Measurements from ENCODE around the gene CPZ. TPM values are rescaled to one million over a fixed set of nuclear protein-coding genes. Genes with fewer than 3 reads are reported as not detected.
A peak's percentile ranks its signal among the peaks of the same experiment; 100 is the strongest.
"Not testable (repeated sequence)": the region's sequence is repeated elsewhere in the genome, so short reads cannot be mapped to it uniquely, and the experiment has no call there.

The CPZ gene
- total RNA-seq, 1 experiment from 2014 or later = not detected

- in situ Hi-C loops (cut with HindIII; ENCODE audit: low pct_unique_long_range_greater_than_20kb, low sequenced_read_pairs) = no loop called here
- DNase-seq (ENCODE audit: low read depth, low spot score) = no peak
Observed at GRCh38 chr4:8575457-8575856, 17.1 kb upstream of the CPZ start.

DNA sequence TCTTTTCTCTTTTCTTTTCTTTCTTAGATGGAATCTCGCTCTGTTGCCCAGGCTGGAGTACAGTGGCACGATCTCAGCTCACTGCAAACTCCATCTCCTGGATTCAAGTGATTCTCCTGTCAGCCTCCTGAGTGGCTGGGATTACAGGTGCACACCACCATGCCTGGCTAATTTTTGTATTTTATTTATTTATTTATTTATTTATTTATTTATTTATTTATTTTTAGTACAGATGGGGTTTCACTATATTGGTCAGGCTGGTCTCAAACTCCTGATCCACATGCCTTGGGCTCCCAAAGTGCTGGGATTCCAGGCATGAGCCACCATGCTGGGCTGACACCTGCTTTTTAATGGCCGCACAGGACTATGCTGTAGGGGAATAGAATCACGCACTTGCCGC, 16.0 kb upstream of the CPZ start:
- DNase-seq (ENCODE audit: low read depth, low spot score); in situ Hi-C loops (cut with HindIII; ENCODE audit: low pct_unique_long_range_greater_than_20kb, low sequenced_read_pairs): not testable (repeated sequence)

DNA sequence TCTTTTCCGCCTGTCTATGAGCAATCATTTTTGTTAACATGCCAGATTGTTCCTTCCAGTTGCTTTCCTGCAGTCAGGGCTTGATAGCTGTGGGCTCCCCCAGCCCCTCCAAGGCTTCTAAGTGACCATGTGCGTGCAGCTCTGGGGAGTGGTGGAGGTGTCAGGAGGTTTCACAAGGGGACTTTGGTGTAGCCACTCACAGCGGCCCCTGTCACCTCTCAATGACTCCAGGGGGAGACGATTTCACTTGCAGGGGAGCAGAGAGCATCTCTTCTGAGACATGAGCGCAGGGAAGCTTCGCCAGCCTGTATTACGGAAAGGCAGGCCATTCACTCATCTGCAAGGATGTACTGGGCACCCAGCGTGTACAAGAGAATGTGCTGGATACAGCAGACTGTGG, 15.5 kb upstream of the CPZ start:
- in situ Hi-C loops (cut with HindIII; ENCODE audit: low pct_unique_long_range_greater_than_20kb, low sequenced_read_pairs) = no loop called here
- DNase-seq (ENCODE audit: low read depth, low spot score) = no peak

DNA sequence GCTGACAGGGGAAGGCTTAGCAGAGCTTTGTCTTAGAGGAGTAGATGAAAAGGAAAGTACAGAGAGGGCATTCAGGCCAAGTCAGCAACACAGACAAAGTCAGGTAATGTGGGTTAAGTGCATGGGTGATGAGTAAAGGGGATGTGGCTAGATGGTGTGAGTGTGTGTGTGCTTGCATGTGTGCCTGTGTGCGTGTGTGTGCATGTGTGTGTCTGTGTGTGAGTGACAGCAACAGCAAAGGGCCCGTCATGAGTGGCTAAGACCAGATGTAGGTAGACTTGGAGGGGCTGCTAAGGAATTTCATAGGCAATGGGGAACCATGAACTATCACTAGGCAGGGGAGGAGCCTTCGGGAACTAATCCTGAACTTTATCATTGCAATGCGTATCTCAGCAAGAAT, 14.6 kb upstream of the CPZ start:
- DNase-seq (ENCODE audit: low read depth, low spot score) = no peak
- in situ Hi-C loops (cut with HindIII; ENCODE audit: low pct_unique_long_range_greater_than_20kb, low sequenced_read_pairs) = no loop called here

DNA sequence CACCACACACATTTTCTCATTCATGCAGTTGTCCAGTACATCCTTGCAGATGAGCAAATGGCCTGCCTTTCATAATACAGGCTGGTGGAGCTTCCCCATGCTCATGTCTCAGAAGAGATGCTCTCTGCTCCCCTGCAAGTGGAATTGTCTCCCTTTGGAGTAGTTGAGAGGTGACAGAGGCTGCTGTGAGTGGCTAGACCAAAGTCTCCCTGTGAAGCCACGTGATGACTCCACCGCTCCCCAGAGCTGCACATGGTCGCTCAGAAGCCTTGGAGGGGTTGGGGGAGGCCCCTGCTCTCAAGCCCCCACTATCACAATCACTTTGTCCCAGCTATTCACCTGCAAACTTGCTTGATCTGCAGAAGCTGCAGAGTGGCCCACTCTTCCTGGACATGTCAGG, 13.8 kb upstream of the CPZ start:
- in situ Hi-C loops (cut with HindIII; ENCODE audit: low pct_unique_long_range_greater_than_20kb, low sequenced_read_pairs) = no loop called here
- no peak for DNase-seq (ENCODE audit: low read depth, low spot score)

DNA sequence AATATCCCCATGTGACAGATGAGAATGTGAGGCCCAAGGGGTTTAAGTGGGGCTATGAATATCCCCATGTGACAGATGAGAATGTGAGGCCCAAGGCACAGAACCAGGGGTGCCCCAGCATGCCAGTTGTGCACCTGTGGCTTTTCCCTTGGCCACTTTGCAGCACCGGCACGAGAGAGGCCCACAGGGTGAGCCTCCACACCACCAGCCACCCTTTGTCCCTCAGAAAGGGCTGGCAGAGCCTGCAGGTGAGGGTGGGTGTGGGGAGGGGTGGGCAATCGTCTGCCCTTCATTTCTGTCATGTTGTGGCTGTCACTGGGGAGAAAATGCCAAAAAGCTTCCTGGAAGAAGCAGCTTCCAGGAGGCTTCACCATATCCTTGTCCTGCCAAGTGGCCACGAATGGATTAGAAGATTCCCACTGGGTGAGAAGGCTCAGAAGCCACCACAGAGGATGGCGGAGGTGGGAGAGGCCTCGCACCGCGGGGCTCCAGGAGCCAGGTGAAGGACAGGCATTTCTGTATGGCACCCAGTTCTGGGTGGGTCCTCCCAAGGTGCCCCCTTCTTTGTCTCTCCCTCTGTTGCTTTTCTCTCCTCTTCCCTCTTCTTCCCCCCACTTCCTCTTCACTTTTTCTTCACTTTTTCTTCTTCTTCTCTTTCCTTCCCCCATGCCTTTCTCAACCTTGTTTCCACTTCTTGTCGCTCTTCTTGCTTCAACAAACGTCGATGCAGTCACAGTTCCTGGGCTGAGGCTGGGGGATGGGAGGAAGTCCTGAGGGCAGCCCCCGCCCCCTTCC, 12.8 kb upstream of the CPZ start:
- in situ Hi-C loops (cut with HindIII; ENCODE audit: low pct_unique_long_range_greater_than_20kb, low sequenced_read_pairs) = no loop called here
- no peak for DNase-seq (ENCODE audit: low read depth, low spot score)

DNA sequence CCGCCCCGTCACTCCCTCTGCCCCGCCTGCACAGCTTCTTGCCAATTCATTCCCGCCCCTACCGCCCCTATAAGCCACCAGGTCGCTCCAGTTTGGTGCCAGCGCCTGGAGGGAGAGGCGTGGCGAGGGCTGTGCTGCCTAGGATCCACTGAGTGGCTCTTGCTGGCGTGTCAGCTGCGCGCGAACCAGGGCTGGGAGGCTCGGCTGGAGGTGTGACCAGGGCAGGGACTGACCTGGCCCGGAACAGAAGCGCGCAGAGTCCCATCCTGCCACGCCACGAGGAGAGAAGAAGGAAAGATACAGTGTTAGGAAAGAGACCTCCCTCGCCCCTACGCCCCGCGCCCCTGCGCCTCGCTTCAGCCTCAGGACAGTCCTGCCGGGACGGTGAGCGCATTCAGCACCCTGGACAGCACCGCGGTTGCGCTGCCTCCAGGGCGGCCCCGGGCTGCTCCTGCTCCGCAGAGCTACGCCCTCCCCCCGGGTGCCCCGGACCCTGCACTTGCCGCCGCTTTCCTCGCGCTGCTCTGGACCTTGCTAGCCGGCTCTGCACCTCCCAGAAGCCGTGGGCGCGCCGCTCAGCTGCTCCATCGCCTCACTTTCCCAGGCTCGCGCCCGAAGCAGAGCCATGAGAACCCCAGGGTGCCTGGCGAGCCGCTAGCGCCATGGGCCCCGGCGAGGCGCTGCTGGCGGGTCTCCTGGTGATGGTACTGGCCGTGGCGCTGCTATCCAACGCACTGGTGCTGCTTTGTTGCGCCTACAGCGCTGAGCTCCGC, 12.1 kb upstream of the CPZ start, which contains the start of gene GPR78:
Gene GPR78, plus strand, starts transcription at position 72 of the 773 bp plus-strand sequence. Its CDS starts 591 bp downstream, at position 663.
- in situ Hi-C loops (cut with HindIII; ENCODE audit: low pct_unique_long_range_greater_than_20kb, low sequenced_read_pairs) = no loop called here
- DNase-seq (ENCODE audit: low read depth, low spot score) = peak; percentile 16

- in situ Hi-C loops (cut with HindIII; ENCODE audit: low pct_unique_long_range_greater_than_20kb, low sequenced_read_pairs) = no loop called here
- no peak for DNase-seq (ENCODE audit: low read depth, low spot score)
Observed at GRCh38 chr4:8581094-8581861, 11.3 kb upstream of the CPZ start.

GRCh38 chr4:8582016-8582415, 10.5 kb upstream of the CPZ start:
- no peak for DNase-seq (ENCODE audit: low read depth, low spot score)
- in situ Hi-C loops (cut with HindIII; ENCODE audit: low pct_unique_long_range_greater_than_20kb, low sequenced_read_pairs) = no loop called here

GRCh38 chr4:8582436-8582835, 10.1 kb upstream of the CPZ start:
- no peak for DNase-seq (ENCODE audit: low read depth, low spot score)
- in situ Hi-C loops (cut with HindIII; ENCODE audit: low pct_unique_long_range_greater_than_20kb, low sequenced_read_pairs) = no loop called here

- in situ Hi-C loops (cut with HindIII; ENCODE audit: low pct_unique_long_range_greater_than_20kb, low sequenced_read_pairs) = no loop called here
- no peak for DNase-seq (ENCODE audit: low read depth, low spot score)
Observed at GRCh38 chr4:8582941-8583654, 9.5 kb upstream of the CPZ start.

- DNase-seq (ENCODE audit: low read depth, low spot score) = no peak
- in situ Hi-C loops (cut with HindIII; ENCODE audit: low pct_unique_long_range_greater_than_20kb, low sequenced_read_pairs) = no loop called here
Observed at GRCh38 chr4:8583655-8584025, 8.9 kb upstream of the CPZ start.

GRCh38 chr4:8585186-8585585, 7.4 kb upstream of the CPZ start:
- DNase-seq (ENCODE audit: low read depth, low spot score) = no peak
- in situ Hi-C loops (cut with HindIII; ENCODE audit: low pct_unique_long_range_greater_than_20kb, low sequenced_read_pairs) = no loop called here

DNA sequence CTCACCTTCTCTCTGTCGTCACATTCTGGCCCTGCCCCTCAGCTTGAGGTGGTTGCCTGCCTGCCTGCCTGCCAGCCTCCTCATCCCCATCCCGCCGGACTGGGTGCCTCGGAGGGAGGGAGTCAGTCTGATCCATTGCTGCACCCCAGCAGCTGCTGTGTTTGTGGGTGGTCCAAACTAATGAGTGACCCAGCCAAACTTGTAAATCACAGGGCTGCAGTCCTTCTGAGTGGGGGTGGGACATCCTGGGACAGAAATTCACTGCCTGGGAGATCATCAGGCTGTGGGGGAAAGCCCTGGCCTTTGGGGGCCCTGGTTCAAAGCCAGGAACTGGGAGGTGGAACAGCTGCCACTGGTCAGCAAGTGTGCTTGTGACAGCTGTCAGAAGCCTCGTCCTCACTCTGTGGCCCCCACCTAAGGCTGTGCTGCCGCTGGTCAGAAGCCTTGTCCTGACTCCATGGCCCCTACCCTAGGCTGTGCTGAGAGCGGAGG, 6.8 kb upstream of the CPZ start:
- DNase-seq (ENCODE audit: low read depth, low spot score) = no peak
- in situ Hi-C loops (cut with HindIII; ENCODE audit: low pct_unique_long_range_greater_than_20kb, low sequenced_read_pairs) = no loop called here

- in situ Hi-C loops (cut with HindIII; ENCODE audit: low pct_unique_long_range_greater_than_20kb, low sequenced_read_pairs) = no loop called here
- no peak for DNase-seq (ENCODE audit: low read depth, low spot score)
Observed at GRCh38 chr4:8586246-8586645, 6.3 kb upstream of the CPZ start.

DNA sequence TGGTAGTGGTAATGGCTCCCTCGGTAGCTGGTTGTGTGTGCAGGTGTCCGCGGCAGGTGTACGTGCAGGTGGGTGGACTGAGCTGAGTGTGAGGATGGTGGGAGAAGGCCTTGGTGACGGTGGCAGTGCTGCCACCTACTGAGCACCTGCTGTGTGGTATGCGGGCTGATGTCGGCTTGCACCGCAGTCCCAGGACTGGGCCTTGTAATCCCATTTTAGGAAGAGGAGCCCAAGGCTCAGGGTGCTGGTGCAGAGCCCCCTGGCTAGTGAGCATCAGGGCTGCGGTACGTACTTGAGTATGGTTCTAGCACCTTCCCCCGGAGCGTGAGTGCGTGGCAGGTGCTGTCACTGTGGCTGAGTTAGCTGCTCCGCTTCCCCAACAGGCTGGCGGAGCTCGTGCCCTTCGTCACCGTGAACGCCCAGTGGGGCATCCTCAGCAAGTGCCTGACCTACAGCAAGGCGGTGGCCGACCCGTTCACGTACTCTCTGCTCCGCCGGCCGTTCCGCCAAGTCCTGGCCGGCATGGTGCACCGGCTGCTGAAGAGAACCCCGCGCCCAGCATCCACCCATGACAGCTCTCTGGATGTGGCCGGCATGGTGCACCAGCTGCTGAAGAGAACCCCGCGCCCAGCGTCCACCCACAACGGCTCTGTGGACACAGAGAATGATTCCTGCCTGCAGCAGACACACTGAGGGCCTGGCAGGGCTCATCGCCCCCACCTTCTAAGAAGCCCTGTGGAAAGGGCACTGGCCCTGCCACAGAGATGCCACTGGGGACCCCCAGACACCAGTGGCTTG, 5.7 kb upstream of the CPZ start:
- in situ Hi-C loops (cut with HindIII; ENCODE audit: low pct_unique_long_range_greater_than_20kb, low sequenced_read_pairs) = no loop called here

More for the DNA sequence above, 5.7 kb upstream of the CPZ start:
- DNase-seq (ENCODE audit: low read depth, low spot score) = no peak
